ENCODE measurements around the gene ATP10A. TPM values are rescaled to one million over a fixed set of nuclear protein-coding genes. Genes with fewer than 3 reads are reported as not detected.

The ATP10A gene
- total and polyA plus RNA-seq, 2 of the 8 experiments (the other 6 are each of a cell fraction or from before 2014, with no cell fraction given): 2.0 to 2.8 TPM

DNA sequence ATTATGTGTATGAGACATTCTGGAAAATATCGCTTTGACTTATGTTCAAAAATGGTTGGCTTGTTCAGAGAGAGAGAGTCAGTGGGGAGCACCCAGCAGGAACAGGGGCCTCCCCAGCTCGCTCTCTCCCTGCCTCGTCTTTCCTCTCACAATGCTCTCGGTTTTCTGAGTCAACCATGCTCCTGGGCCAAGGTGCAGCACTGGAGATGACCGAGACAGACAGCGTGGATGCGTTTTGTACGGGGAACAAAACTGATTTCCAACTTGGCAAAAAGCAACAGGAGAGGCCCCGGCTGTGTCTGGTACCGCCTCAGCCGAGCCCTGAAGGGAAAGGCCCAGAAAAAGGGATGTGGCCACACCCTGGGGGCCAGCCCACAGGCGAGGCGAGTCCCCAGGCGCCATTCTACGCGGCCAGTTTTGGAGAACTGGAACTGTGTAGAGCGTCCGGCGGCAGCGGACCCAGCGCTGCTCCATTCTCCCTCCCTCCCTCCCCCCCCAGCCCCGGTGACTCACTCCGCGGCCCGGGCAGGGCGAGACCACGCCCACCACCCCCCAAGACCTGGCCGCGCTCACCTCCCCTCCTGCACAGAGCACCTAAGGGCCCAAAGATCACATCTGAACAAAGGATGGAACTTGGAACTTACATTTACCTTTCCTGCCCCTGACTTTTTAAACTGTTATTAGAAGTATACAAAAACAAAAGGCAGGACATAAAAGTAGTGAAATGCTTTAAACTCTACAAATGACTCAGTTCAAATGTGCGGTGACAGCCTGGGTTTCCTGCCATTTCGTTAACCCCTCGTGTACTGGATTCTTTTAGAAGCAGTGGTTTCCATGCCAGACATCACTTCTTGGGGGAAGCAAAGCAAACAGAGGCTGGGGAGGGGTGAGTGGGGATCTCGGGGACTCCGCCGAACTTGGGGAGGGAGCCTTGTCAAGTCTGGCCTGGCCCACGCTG lies 12.7 kb downstream of the ATP10A start:
- Histone ChIP-seq H2BK5ac (ENCODE audit: low read depth, low read length) (peak overlapping the region; percentile 40; the same call in 1 of the 2 replicates), H2AK5ac (ENCODE audit: low read depth, low read length) (no peak overlapping the region), H2BK15ac (ENCODE audit: low read length) (no peak overlapping the region; the same call in 1 of the 2 replicates), H3K18ac (ENCODE audit: extremely low read depth, low read length) (peak overlapping the region; percentile 89), H3K27me3 (replicated peaks in 1 of 4; ENCODE audit: control insufficient read depth in 3 of 4, extremely low read depth in 1 of 4, insufficient read depth in 3 of 4, low read length in 3 of 4) (no peaks in the 10 kb centered on the region), H3K27ac (ENCODE audit: low read depth, low read length) (no peak overlapping the region), H3K4me1 (replicated peaks in 1 of 4; ENCODE audit: control insufficient read depth in 3 of 4, insufficient read depth in 4 of 4, low read length in 3 of 4) (peaks cover 8 to 20% (median 15%) of the 10 kb centered on the region in 4 experiments), H3K79me2 (ENCODE audit: control insufficient read depth in 1 of 2, insufficient read depth in 2 of 2, low read length in 2 of 2) (no peaks in the 10 kb centered on the region), H4K91ac (replicated peaks; ENCODE audit: insufficient read length, low read length) (peak overlapping the region; percentile 45), H3K14ac (ENCODE audit: insufficient read length) (no peak overlapping the region), H3K4me3 (ENCODE audit: extremely low read depth in 1 of 4, insufficient read depth in 2 of 4, low read depth in 3 of 4, low read length in 4 of 4) (peak overlapping the region; percentile 23 to 57 (median 34); a peak in 5 of 8 replicates), H2BK120ac (replicated peaks; ENCODE audit: low read depth, low read length) (peak overlapping the region; percentile 18), H4K20me1 (replicated peaks in 1 of 2; ENCODE audit: control insufficient read depth in 1 of 2, insufficient read depth in 2 of 2, low read length in 2 of 2) (no peaks in the 10 kb centered on the region), H3K4me2 (ENCODE audit: insufficient read depth in 1 of 2, low read depth in 2 of 2, low read length in 2 of 2) (peak overlapping the region; percentile 47 to 83), H3K36me3 (ENCODE audit: control insufficient read depth in 2 of 4, insufficient read depth in 4 of 4, low read length in 3 of 4) (no peaks in the 10 kb centered on the region), H2AFZ (ENCODE audit: low read length) (peak overlapping the region; percentile 17; the same call in 1 of the 2 replicates), H3K9ac (replicated peaks in 1 of 4; ENCODE audit: extremely low read depth in 1 of 4, low read depth in 3 of 4, low read length in 3 of 4) (no peak overlapping the region), H3K79me1 (ENCODE audit: low read depth, low read length) (no peaks in the 10 kb centered on the region), H3K9me3 (ENCODE audit: insufficient read depth in 2 of 2, low read depth in 1 of 2, low read length in 1 of 2) (no peaks in the 10 kb centered on the region), H2BK20ac (ENCODE audit: low read length) (0 out of 2 replicates have a peak overlapping the region, but pooled peaks have one; percentile 52), H4K8ac (ENCODE audit: extremely low read depth, insufficient read depth, low read length) (peak overlapping the region; percentile 51; the same call in 1 of the 2 replicates), H3K23ac (ENCODE audit: insufficient read length) (no peak overlapping the region), H3K4ac (replicated peaks; ENCODE audit: insufficient read length, low read depth, low read length) (peak overlapping the region; percentile 71), H4K5ac (ENCODE audit: insufficient read length, low read depth, low read length) (peak overlapping the region; percentile 34), H3K56ac (replicated peaks; ENCODE audit: insufficient read length, low read depth, low read length) (peak overlapping the region; percentile 5), H2BK12ac (ENCODE audit: low read depth, low read length) (peak overlapping the region; percentile 97; the same call in 1 of the 2 replicates), H3K23me2 (ENCODE audit: low read depth, low read length) (peaks cover 9% of the 10 kb centered on the region; the same call in 1 of the 2 replicates)
- TF ChIP-seq KDM4A (IDR thresholded peaks at IDR 0.05; ENCODE audit: low read depth, low read length, severe bottlenecking) (peak; percentile 31), EGR1 (IDR thresholded peaks at IDR 0.05; ENCODE audit: borderline replicate concordance, low read depth, low read length) (no peak), POLR2A (IDR thresholded peaks at IDR 0.05; ENCODE audit: control extremely low read depth in 1 of 2, low read depth in 2 of 2, low read length in 2 of 2) (0 out of 3 replicates have a peak, but pooled peaks of 1 of the 2 experiments have one; percentile 23), TBP (IDR thresholded peaks at IDR 0.05; ENCODE audit: low read depth, low read length) (no peak), JUND (IDR thresholded peaks at IDR 0.05; ENCODE audit: low read length) (peak; percentile 69)
- FAIRE-seq (no peak), DNase-seq (ENCODE audit: low read depth in 1 of 2, low spot score in 2 of 2) (peak in 1 of 2 experiments; percentile 64)
- 19% methylated on average over 25 of the region's 36 CpGs; no CpG with 5 or more reads in 1 of the 2 experiments for WGBS, 2 experiments (ENCODE audit: extremely low coverage in 1 of 2, insufficient coverage in 1 of 2, insufficient read length in 1 of 2, insufficient replicate concordance in 2 of 2, low coverage in 1 of 2, low lambda C conversion rate in 2 of 2, missing lambda C conversion rate in 1 of 2)
- ChIA-PET CTCF (ENCODE audit: partially characterized antibody) (interaction anchor here (0.6 kb wide), 1 partner anchor 1443 kb away, joined by 3 read pairs; no protein-coding TSS in a partner anchor), POLR2A (ENCODE audit: partially characterized antibody) (no interaction called here)

Data from H1 (cell line).